ENCODE results near the gene GRIK3. TPM values are rescaled to one million over a fixed set of nuclear protein-coding genes. Genes with fewer than 3 reads are reported as not detected.

GRIK3 gene
- total and polyA plus RNA-seq, 3 experiments from 2014 or later: not detected

- ChIA-PET POLR2A (no interaction called here), CTCF (no interaction called here)
- H3K36me3 ChIP-seq (ENCODE audit: insufficient read depth, low read length): no peaks in the 10 kb centered on the region
- no peak overlapping the region for H3K4me3 ChIP-seq (ENCODE audit: low read length)
- H3K27me3 Mint-ChIP-seq: peaks cover 4 to 29% of the 10 kb centered on the region in 2 donors
- H3K4me3 Mint-ChIP-seq: no peak overlapping the region
- no peaks in the 10 kb centered on the region for H3K27me3 ChIP-seq (ENCODE audit: insufficient read depth, low read length, poor library complexity, severe bottlenecking)
- no peaks in the 10 kb centered on the region for H3K4me1 Mint-ChIP-seq
- H3K27ac ChIP-seq (ENCODE audit: low read depth, low read length): no peak overlapping the region
- H3K9me3 ChIP-seq (ENCODE audit: low read length): no peaks in the 10 kb centered on the region
- H3K36me3 Mint-ChIP-seq: no peaks in the 10 kb centered on the region
- H3K27ac Mint-ChIP-seq: no peak overlapping the region
- no peaks in the 10 kb centered on the region for H3K4me1 ChIP-seq (ENCODE audit: insufficient read depth, low read length)
- H3K9me3 Mint-ChIP-seq: no peaks in the 10 kb centered on the region
- DNase-seq: no peak
Measured at GRCh38 chr1:36874271-36875060, 159.8 kb downstream of the GRIK3 start.

- H3K4me1 Mint-ChIP-seq: no peaks in the 10 kb centered on the region
- no peaks in the 10 kb centered on the region for H3K9me3 Mint-ChIP-seq
- Histone ChIP-seq H3K36me3 (ENCODE audit: insufficient read depth, low read length) (no peaks in the 10 kb centered on the region), H3K9me3 (ENCODE audit: low read length) (no peaks in the 10 kb centered on the region), H3K4me3 (ENCODE audit: low read length) (no peak overlapping the region), H3K27ac (ENCODE audit: low read depth, low read length) (no peak overlapping the region), H3K4me1 (ENCODE audit: insufficient read depth, low read length) (no peaks in the 10 kb centered on the region), H3K27me3 (ENCODE audit: insufficient read depth, low read length, poor library complexity, severe bottlenecking) (no peaks in the 10 kb centered on the region)
- ChIA-PET CTCF (no interaction called here), POLR2A (no interaction called here)
- H3K36me3 Mint-ChIP-seq: no peaks in the 10 kb centered on the region
- no peak for DNase-seq
- H3K4me3 Mint-ChIP-seq: no peak overlapping the region
- no peak overlapping the region for H3K27ac Mint-ChIP-seq
- H3K27me3 Mint-ChIP-seq: peaks cover 2 to 20% of the 10 kb centered on the region in 2 donors
Measured at GRCh38 chr1:36872858-36873257, 161.5 kb downstream of the GRIK3 start.

- CTCF ChIA-PET: no interaction called here
- no peaks in the 10 kb centered on the region for H3K9me3 ChIP-seq (ENCODE audit: low read length)
- no peak for DNase-seq
- Mint-ChIP-seq H3K27ac (no peak overlapping the region), H3K27me3 (peaks cover 4 to 15% of the 10 kb centered on the region in 2 donors), H3K4me3 (no peak overlapping the region), H3K9me3 (no peaks in the 10 kb centered on the region), H3K36me3 (no peaks in the 10 kb centered on the region), H3K4me1 (no peaks in the 10 kb centered on the region)
- no peaks in the 10 kb centered on the region for H3K4me1 ChIP-seq (ENCODE audit: insufficient read depth, low read length)
- no peak overlapping the region for H3K27ac ChIP-seq (ENCODE audit: low read depth, low read length)
- no peak overlapping the region for H3K4me3 ChIP-seq (ENCODE audit: low read length)
- no peaks in the 10 kb centered on the region for H3K36me3 ChIP-seq (ENCODE audit: insufficient read depth, low read length)
- no peaks in the 10 kb centered on the region for H3K27me3 ChIP-seq (ENCODE audit: insufficient read depth, low read length, poor library complexity, severe bottlenecking)
- POLR2A ChIA-PET: no interaction called here
Measured at GRCh38 chr1:36872126-36872754, 162.1 kb downstream of the GRIK3 start.

- H3K4me3 Mint-ChIP-seq: no peak overlapping the region
- Histone ChIP-seq H3K27me3 (ENCODE audit: insufficient read depth, low read length, poor library complexity, severe bottlenecking) (no peaks in the 10 kb centered on the region), H3K36me3 (ENCODE audit: insufficient read depth, low read length) (no peaks in the 10 kb centered on the region), H3K4me1 (ENCODE audit: insufficient read depth, low read length) (no peaks in the 10 kb centered on the region), H3K9me3 (ENCODE audit: low read length) (no peaks in the 10 kb centered on the region), H3K27ac (ENCODE audit: low read depth, low read length) (no peak overlapping the region), H3K4me3 (ENCODE audit: low read length) (no peak overlapping the region)
- no peak overlapping the region for H3K27ac Mint-ChIP-seq
- H3K9me3 Mint-ChIP-seq: no peaks in the 10 kb centered on the region
- ChIA-PET CTCF (no interaction called here), POLR2A (no interaction called here)
- H3K4me1 Mint-ChIP-seq: no peaks in the 10 kb centered on the region
- no peak for DNase-seq
- peaks cover 6 to 19% of the 10 kb centered on the region in 2 donors for H3K27me3 Mint-ChIP-seq
- no peaks in the 10 kb centered on the region for H3K36me3 Mint-ChIP-seq
Measured at GRCh38 chr1:36871146-36871971, 163.0 kb downstream of the GRIK3 start.

- no peak overlapping the region for H3K4me3 ChIP-seq (ENCODE audit: low read length)
- H3K27me3 Mint-ChIP-seq: peaks cover 6 to 17% of the 10 kb centered on the region in 2 donors
- no peaks in the 10 kb centered on the region for H3K9me3 Mint-ChIP-seq
- DNase-seq: no peak
- no peak overlapping the region for H3K4me3 Mint-ChIP-seq
- ChIA-PET CTCF (no interaction called here), POLR2A (no interaction called here)
- H3K4me1 ChIP-seq (ENCODE audit: insufficient read depth, low read length): no peaks in the 10 kb centered on the region
- H3K27ac ChIP-seq (ENCODE audit: low read depth, low read length): no peak overlapping the region
- H3K36me3 ChIP-seq (ENCODE audit: insufficient read depth, low read length): no peaks in the 10 kb centered on the region
- no peaks in the 10 kb centered on the region for H3K27me3 ChIP-seq (ENCODE audit: insufficient read depth, low read length, poor library complexity, severe bottlenecking)
- no peaks in the 10 kb centered on the region for H3K36me3 Mint-ChIP-seq
- no peaks in the 10 kb centered on the region for H3K4me1 Mint-ChIP-seq
- no peaks in the 10 kb centered on the region for H3K9me3 ChIP-seq (ENCODE audit: low read length)
- no peak overlapping the region for H3K27ac Mint-ChIP-seq
Measured at GRCh38 chr1:36869826-36870225, 164.5 kb downstream of the GRIK3 start.

- H3K4me3 Mint-ChIP-seq: no peak overlapping the region
- H3K4me1 Mint-ChIP-seq: no peaks in the 10 kb centered on the region
- Histone ChIP-seq H3K4me3 (ENCODE audit: low read length) (no peak overlapping the region), H3K27ac (ENCODE audit: low read depth, low read length) (no peak overlapping the region), H3K27me3 (ENCODE audit: insufficient read depth, low read length, poor library complexity, severe bottlenecking) (no peaks in the 10 kb centered on the region), H3K4me1 (ENCODE audit: insufficient read depth, low read length) (no peaks in the 10 kb centered on the region), H3K9me3 (ENCODE audit: low read length) (no peaks in the 10 kb centered on the region), H3K36me3 (ENCODE audit: insufficient read depth, low read length) (no peaks in the 10 kb centered on the region)
- H3K27ac Mint-ChIP-seq: no peak overlapping the region
- POLR2A ChIA-PET: no interaction called here
- no peaks in the 10 kb centered on the region for H3K36me3 Mint-ChIP-seq
- no peaks in the 10 kb centered on the region for H3K9me3 Mint-ChIP-seq
- DNase-seq: no peak
- CTCF ChIA-PET: no interaction called here
- H3K27me3 Mint-ChIP-seq: peaks cover 6 to 13% of the 10 kb centered on the region in 2 donors
Measured at GRCh38 chr1:36869054-36869453, 165.3 kb downstream of the GRIK3 start.

GRCh38 chr1:36867575-36867974 is 166.7 kb downstream of the GRIK3 start:
- peaks cover 0 to 2% (median 0%) of the 10 kb centered on the region in 5 donors for H3K9me3 Mint-ChIP-seq
- no peaks in the 10 kb centered on the region for H3K36me3 Mint-ChIP-seq

GRCh38 chr1:36866169-36866814 is 168.0 kb downstream of the GRIK3 start:
- Mint-ChIP-seq H3K9me3 (peaks cover 0 to 2% (median 0%) of the 10 kb centered on the region in 5 donors), H3K27ac (no peak overlapping the region), H3K36me3 (no peaks in the 10 kb centered on the region), H3K4me3 (no peak overlapping the region), H3K27me3 (peaks cover 8 to 16% of the 10 kb centered on the region in 2 donors), H3K4me1 (no peaks in the 10 kb centered on the region)
- Histone ChIP-seq H3K4me1 (ENCODE audit: insufficient read depth, low read length) (no peaks in the 10 kb centered on the region), H3K4me3 (ENCODE audit: low read length) (no peak overlapping the region), H3K27ac (ENCODE audit: low read depth, low read length) (no peak overlapping the region), H3K36me3 (ENCODE audit: insufficient read depth, low read length) (no peaks in the 10 kb centered on the region), H3K9me3 (ENCODE audit: low read length) (no peaks in the 10 kb centered on the region), H3K27me3 (ENCODE audit: insufficient read depth, low read length, poor library complexity, severe bottlenecking) (no peaks in the 10 kb centered on the region)
- ChIA-PET CTCF (no interaction called here), POLR2A (no interaction called here)
- DNase-seq: no peak

More at GRCh38 chr1:36867575-36867974, 166.7 kb downstream of the GRIK3 start:
- H3K27ac ChIP-seq (ENCODE audit: low read depth, low read length): no peak overlapping the region
- no peaks in the 10 kb centered on the region for H3K36me3 ChIP-seq (ENCODE audit: insufficient read depth, low read length)
- Mint-ChIP-seq H3K27ac (no peak overlapping the region), H3K4me1 (no peaks in the 10 kb centered on the region), H3K27me3 (peaks cover 8 to 14% of the 10 kb centered on the region in 2 donors), H3K4me3 (no peak overlapping the region)
- ChIA-PET CTCF (no interaction called here), POLR2A (no interaction called here)
- no peak overlapping the region for H3K4me3 ChIP-seq (ENCODE audit: low read length)
- no peak for DNase-seq
- H3K4me1 ChIP-seq (ENCODE audit: insufficient read depth, low read length): no peaks in the 10 kb centered on the region
- H3K27me3 ChIP-seq (ENCODE audit: insufficient read depth, low read length, poor library complexity, severe bottlenecking): no peaks in the 10 kb centered on the region
- no peaks in the 10 kb centered on the region for H3K9me3 ChIP-seq (ENCODE audit: low read length)
